CD4-positive, alpha-beta T cell treated with Interferon alpha-2 for 1 hour (primary cell): ENCODE measurements around the gene FAM174C.

Source experiments
- DNase-seq, 2 donors: peaks; one replicate each; pipeline ENCODE4 v3.0.0-alpha.2; 2020 to 2022

FAM174C gene

DNA sequence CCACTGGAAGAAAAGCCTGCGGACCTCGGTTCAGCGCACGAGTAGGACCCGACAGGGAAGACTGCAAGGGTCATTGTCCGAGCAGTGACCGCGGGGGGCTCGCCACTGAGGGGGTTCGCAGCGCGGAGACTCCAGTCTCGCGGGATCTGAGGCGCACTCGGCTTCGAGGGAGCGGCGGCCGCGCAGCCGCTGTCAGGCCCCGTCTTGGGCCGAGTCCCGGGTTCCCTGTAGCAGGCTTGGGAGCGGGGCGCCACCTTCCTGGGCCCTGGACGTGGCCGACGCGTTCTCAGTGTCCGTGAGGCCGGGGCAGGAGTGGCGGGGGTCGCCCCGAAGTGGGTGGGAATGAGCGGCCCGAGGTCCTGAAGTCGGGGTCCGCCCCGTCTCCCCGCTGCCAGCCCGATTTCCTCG is 474 bp upstream of the FAM174C start:
- no peak for DNase-seq

DNA sequence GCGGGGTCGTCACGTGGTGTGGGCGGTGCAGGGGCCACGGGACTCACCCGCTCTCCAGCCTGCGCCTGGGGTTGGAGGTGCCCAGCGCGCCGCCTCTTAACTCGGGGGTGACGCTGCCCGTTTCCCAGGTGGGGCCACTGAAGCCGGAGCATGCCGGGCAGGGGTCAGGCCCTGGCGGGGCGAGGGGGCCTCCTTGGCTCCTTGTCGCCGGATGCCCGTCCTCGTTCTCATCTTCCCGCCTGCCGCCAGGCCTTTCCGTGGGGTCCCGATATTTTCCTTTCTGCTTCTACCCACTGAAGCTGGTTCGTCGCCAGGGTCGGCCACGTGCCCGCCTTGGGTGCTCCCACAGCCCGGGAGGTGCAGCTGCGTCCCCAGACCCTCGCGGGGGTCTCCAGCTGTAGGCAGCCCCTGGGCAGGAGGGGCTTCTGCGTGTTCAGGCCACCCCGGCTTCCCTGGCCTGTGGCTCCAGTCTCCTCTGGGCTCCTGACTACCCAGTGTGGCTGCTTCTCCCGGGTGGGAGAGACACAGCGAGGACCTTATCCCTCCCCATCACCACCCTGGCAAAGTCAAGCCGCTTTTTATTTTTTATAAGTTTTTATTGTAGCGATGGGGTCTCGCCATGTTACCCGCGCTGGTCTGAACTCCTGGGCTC is 772 bp downstream of the FAM174C start:
- DNase-seq: no peak

DNA sequence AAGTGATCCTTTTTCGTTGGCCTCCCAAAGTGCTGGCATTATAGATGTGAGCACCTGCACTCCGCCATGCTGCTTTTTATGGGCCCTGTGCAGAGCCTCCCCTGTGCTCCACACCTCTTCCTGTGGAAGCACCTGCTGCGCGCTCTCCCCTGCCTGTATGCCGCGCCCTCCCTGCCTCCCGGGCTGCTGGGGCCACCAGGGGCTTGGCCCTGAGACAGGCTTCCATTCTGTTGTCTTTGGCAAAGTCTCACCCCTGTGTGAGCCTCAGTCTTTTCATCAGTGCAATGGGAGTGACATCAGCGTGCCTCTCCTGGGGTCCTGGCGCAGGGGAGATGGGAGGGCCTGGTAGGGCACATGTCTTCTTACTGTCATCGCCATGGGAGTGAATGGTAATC is 1.3 kb downstream of the FAM174C start:
- DNase-seq: no peak

DNA sequence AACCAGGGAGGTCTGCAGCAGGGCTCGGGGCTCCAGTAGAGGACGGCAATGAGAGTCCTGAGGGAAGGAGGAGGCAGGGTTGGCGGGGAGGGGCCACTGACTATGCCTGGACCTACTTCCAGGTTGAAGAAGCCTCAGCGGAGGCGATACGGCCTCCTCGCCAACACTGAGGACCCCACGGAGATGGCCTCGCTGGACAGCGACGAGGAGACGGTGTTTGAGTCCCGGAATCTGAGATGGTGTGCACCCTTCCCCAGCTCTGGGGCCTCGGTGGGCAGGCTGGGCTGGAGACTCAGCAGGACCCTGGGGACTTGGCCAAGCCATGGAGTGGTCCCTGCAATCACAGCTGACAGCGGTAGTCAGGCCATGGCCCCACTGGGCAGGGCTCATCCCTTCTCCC is 1.7 kb downstream of the FAM174C start:
- no peak for DNase-seq

DNA sequence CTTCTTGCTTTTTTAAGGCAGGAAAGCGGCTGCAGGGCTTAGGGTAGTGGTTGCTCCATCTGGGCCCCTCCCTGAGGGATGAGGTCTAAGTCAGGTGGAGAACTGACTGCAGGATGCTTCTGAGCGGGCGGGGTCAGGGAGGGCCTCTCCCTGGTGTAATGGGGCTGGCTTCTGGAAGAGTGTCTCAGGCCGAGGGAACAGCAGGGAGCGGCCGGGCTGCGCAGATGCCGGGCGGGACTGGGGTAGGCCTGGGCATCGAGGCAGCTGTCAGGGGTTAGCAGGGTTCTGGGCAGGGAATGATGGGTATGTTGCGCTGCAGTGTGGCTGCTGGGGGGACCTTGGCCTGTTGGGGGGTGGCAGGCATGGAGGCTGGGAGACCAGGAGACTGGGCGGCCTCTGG is 2.7 kb downstream of the FAM174C start:
- no peak for DNase-seq

DNA sequence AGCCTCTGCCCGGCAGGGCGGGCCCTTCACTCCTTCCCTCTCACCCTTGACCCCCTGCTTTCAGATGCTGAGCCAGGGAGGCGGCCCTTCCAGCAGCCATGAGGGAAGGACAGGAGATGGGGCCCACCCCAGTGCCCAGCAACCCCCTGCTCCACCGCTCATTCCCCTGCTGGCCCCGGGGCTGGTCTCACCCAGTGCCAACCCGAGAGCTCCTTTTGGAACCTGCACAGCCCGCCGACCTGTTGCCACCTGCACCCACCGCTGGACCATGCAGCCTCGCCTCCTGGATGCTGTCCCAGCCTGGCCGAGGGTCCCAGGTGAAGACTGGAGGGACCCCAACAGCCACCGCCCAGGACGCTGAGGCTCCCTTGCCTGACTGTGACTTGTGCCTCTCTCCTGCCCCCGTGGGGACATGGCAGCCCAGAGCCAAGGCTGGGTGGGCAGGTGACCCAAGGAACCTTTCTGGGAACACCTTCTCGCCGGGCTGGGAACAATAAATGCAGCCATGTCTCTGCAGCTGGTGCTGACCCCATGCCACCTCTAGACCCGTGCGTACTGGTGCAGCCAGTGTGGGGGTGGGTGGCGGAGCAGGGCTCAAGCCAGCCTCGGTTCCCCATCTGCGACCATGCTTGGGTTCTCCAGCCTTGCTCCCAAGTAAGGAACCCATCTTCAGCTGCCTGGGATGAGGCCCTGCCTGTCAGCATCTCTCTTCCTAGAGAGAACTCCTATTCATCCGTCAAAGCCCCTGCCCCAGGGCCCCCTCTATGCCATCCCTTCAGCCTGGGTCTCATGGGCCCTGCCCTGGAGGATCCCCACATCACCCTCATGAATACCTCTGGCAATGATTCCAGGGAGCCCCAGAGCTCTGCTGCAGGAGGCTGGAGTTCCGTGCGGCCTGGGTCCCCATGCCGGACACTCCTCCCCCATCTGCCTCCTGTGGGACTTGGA is 3.7 kb downstream of the FAM174C start:
- no peak for DNase-seq

DNA sequence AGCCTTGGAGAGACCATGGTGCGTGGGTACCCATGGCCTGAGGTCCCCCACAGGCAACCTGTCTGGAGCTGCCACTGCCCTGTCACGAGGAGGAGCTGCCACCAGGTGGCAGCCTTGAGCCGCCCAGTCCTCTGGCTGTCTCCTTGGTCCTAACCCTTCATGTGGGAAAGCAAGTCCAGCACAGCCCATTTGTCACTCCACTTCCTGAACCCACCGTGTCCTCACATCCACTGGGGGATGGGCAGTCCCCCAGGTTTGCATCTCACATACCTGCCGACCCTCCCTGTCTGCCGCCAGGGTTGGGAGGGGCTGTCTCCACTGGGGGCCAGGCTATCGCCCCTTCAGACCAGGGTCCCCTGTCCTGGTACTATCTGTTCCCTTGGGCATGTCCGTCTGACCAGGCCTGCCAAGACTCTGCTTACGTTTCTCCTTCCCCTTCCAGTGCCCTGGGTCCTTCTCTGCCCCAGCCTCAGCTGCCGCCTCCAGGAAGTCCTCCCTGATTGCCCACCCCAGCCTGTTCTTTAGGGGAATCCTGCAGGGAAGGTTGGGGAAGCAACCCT is 4.5 kb downstream of the FAM174C start:
- DNase-seq: peak; percentile 80 to 84

DNA sequence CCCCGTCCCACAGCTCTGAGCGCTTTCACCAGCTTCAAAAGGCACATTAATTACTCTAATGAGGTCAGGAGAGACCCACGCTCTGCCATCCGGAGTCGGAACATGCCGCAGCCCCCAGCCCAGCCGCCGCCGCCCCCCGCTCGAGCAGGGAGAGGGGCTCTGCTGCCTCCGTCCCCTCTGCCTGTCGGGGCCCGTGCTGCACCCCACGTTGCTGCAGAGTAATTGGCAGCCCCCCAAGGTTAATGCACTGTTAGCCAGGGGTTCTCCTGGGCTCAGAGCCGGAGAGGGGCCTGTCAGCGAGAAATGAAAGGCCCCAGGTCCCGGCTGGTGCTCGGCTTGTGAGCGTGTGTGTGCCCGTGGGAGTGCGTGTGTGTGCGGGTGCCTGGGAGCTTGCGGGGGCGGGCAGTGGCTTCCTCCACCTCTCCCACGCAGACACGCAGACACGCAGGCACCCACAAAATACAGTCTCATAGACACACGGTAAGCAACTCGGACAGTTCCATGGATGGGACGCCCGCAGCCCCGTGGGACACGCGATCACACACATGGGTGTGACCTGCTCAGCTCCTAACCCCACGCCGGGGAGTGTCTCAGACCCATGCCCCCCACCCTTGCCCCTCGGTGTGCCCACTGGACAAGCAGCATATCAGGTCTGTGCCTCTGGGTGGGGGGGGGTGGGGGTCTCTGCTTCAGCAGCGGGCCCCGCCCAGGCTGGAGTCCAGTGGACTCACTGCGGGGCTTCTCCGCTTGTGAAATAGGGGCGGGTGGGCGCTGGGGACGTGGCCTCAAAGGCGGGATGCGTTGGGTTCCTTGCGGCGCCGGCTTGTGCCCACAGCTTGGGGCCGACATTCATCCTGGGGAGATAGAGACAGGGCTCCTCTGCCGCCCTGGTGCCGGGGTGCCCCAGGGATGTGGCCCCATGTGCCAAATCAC is 5.6 kb downstream of the FAM174C start:
- no peak for DNase-seq

DNA sequence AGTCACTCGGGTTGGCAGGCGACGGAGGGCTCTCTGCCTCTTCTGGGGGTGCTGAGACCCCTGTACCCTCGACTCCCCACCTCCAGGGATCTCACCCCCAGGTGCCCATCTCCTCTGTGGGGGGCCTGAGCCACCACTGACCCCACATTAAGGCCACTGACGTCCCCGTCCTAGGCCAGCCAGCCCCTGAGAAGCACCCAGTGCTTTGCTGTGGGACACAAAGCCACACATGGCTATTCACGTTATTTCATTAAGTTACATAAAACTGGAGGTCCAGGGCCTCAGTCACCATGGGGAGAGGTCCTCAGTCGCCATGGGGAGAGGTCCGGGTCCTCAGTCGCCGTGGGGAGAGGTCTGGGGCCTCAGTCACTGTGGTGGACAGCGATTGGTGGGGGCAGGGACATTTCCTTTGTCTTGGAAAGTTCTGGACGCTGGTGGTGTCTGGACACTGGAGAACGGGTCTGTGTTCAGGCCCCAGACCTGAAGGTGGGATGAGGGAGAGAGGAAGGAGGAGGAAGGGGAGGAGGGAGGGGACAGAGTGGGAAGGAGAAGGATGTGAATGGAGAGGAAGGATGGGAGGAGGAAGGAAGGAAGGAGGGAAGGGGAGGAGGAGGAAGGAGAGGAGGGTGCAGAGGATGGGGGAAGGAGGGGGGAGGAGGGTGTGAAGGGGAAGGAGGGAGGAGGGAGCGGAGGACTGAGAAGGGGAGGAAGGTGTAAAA is 6.4 kb downstream of the FAM174C start:
- no peak for DNase-seq

DNA sequence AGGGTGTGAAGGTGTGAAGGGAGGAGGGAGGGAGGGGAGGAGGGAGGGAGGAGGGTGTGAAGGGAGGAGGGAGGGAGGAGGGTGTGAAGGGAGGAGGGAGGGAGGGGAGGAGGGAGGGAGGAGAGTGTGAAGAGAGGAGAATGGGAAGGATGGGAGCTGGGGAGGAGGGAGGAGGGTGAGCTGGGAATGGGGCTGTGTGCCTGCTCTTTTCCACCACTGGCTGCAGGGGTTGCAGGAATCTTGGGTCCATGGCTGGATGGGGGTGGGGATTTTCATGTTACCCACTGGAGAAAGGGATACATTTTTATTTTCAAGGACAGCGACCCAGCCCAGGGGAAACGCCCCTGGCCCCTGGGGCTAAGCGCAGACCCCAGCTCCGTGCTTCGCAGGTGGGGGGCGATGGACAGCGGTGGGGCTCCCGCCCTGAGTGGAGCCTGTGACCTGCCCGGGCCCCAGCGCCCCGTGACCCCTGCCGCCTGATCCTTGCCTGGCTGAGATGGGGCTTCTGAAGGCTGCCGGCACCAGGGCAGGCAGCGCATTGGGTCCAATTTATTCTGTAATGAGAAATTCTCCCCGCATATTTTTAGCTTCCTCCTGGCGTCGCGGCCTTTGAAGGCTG is 7.4 kb downstream of the FAM174C start:
- no peak for DNase-seq

DNA sequence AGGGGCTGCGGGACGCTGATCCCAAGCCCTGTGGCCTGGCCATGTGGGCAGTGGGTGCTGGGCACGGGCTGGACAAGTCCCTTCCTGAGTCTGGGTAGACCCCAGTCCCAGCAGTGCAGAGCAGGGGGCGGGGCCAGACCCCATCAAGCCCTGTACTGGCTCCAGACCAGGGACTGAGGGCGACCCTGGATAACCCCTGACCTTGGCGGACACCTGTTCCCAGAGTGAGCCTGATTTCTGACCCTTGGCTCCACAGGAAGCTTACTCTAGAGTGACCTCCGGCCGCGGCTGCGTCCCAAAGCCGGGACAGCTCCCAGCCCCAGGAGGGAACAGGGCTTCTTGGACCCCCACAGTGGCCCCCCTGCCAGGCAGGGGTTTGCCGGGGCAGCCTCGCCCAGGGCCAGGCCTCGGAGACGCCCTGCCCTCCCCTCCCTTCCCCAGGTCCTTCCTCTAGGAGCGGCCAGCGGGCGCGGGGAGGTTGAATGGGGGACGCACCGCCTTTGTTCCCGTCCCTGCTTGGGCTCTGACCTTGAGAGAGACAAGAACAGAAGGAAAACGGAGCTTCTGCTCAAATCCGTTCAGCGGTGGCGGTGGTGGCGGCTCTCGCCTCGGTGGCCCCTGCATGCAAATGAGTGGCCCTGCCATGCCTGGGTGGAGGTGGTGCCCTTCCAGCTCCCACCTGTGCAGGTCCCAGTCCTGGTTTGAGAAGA is 8.0 kb downstream of the FAM174C start:
- DNase-seq: no peak

DNA sequence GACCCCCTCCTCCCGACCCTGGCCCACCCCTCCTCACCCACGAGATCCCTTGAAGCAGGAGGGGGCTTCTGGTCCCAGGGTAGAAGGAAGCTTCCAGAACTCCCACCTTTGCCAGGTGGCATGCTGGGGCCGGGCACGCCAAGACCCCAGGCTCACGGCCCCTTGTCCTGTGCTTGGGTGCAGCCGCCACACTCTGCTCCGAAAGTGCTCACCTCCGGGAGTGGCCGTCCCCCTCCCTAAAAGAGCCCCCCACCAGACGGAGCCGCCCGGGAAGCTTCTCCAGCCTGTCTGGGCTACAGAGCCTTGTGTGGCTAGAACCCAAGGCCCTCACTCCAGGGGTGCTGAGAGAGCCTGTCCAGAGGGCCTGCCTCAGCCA is 8.6 kb downstream of the FAM174C start:
- no peak for DNase-seq

DNA sequence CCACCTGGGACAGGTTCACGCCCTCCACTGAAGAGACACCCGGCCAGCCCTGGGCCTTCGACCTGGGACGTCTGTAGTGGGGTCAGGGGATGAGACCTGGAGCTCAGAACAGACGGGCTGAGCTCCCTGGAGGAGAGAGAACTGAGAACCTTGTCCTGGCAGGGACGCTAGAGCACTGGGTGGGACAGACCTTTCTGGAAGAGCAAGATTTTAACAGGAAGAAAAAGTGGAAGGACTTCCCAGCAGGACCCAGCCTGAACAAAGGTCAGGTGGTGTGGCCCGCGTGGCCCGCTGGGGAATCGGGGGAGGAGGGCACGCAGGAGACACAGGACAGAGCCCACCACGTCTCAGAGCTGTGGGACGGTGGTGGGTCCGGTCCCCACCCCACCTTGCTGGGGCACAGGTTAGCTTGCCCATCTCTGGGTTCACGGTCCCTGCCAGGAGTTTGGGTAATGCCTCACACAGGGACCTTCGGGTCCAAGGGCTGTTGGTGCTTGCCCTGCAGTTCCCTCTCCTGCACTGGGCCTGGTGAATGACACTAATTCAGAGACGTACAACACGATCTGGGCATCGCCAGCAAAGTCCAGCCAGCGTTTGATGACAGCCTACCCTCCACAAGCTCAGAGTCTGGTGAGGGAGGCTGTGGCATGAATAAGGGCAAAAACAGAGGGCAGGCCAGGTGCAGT is 9.1 kb downstream of the FAM174C start:
- no peak for DNase-seq

DNA sequence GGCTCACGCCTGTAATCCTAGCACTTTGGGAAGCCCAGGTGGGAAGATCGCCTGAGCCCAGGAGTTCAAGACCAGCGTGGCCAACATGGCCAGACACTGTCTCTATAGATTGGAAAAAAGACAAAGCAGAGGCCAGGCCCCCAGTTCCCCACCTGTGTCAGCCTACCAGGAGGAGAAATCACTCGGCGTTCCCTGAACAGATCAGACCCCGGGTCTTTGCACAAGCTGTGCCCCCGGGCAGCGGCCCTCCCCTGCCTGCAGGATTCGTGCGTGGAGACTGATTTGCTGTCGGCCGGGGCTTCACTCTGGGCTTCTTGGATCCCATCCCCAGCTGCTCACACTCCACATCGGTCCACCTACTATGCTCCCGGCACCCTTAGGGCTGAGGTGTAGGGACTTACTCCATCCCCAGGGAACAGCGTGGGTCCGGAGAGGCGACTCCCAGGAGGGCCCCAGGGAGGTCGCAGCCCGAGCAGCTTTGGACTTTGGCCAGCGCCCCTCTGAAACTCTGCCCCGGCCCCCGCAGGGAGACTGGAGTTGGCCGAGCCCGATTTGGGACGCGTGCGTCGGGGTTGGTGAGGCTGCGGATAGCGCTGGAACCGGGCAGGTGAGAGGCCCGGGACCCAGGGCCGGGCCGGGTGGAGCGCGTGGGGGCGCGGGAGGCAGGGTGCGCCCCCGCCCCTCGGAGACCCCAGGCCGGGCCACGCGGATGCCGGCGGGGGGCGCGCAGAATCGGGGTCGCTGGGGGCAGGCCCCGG is 9.8 kb downstream of the FAM174C start:
- no peak for DNase-seq

DNA sequence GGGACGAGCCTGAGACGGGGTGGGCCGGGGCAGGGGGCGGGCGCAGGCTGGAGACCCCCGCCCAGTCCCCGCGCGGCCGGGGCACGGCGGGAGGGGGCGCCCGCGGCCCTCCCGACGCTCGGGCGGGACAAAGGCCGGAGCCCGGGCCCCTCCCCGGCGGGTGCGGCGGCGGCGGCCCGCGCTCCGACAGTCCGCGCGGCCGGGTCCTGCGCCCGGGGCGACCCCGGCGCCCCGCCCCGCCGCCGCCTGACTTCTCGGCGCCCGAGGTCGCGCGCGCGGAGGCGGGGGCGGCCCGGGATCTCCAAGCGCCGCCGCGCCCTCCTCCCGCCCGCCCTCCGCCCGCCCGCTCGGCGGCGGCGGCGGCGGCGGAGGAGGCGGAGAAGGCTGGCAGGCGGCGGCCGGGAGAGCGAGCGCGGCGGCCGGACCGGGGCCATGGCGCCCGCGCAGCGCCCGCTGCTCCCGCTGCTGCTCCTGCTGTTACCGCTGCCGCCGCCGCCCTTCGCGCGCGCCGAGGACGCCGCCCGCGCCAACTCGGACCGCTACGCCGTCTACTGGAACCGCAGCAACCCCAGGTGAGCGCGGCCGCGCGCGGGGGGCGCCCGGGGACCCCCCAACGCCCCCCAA is 10.5 kb downstream of the FAM174C start, which contains the start of gene EFNA2:
Gene EFNA2 (plus strand): TSS at position 137 of the 624 bp plus-strand sequence. CDS start 296 bp downstream, at position 433.
- DNase-seq: no peak

DNA sequence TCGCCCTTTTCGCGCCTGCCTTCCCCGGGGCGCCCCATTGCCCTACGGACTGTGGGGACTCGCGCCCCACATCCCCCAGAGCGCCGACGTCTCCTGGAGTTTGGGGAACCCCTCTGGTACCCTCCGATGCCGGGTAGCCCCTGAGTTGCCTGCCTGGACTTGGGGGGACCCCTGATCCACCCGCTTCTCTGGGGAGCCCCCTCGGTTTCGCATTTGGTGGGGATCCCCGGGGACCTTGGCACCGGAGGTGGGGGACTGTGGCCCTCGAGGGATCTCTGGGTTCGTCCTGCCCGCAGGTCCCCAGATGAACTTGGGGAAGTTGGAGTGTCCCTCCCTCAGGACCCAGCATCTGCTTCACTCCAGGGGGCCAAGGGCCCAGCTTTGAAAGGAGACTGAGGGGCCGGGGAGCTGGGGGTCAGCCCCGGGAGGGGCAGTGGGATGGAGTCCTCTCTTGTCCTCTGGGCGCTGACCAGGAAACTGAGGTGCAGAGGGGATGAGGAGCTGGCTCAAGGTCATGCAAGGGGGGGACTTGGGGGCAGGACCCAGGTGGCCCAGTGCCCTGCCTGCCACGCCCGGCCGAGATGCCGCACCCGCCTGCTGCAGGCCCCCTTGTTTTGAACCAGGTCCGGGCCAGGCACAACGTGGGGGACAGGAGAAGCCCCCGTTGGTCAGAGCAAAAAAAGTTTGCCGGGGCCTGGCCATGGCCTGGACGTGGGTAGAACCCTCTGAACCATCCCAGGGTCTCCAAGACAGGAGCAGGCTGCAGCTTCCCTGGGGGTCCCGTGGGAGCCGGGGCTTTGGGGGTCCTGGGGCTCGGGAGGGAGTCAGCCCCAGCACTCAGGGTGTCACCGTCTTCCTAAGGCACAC is 11.4 kb downstream of the FAM174C start:
- DNase-seq: no peak

DNA sequence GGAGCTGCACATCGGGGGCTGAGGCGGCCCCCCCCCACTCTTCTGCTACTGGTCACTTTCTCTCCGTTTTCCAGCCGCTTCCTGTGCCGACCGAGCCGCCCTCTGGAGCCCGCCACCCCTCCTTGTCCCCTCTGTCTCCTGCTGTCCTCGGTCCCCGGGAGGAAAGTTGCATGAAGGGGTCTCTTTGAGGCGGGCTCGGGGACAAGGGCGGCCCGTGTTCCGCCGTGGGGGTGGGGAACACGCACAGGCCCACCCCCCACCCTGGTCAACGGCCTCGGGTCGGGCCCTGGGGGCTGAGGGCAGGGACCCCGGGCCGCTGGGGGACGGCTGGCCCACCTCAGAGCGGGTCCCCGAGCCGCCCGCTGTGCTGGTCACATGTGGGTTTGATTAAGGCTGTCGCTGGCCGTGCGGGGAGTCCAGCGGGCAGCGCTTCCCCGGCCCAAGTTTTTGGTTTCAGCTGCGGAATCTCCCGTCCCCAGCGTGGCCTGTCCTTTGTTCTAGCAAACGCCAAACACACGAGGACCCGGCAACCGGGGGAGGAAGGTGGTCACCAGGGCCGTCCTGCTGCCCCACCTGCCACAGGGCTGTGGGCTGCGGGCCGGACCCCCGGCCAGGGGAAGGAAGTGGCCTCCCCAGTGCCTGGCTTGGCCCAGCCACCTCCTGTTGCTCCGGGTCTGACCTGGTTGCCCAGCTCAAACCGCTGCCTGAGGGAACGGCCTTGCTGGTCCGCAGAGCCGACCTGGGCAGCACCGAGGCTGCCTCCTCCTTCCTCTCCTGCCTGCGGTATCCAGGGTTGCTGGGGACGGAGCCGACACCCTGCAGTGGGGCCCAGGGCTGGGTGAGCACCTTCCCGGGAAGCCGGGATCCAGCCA is 12.3 kb downstream of the FAM174C start:
- DNase-seq: no peak
